ENCODE measurements around the gene GALNT4.

Gene GALNT4

GRCh38 chr12:89544681-89545184 is 20.1 kb upstream of the GALNT4 start:
- TF ChIP-seq CTCF (IDR thresholded peaks at IDR 0.05; ENCODE audit: extremely low read depth, missing control alignments), result no peak
- DNase-seq (ENCODE audit: low spot score), result no peak

DNA sequence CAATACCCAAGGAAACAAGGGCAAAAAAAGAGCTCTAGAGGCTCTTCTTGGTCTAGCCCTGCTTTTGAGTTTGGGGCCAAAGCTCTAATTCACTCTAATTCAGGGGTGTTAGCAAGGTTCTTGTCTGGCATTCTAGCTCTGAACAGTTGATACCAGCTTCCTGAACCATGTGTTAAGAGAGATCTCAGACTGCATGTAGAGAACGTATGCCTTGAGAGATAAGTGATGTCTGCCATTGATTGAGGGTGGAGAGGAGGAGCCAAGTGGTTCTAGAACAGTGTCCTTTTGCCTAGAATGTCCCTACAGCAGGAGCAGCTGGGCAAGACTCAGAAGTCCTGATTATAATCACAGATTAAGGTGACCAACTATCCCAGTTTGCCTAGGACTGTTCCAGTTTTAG is 19.4 kb upstream of the GALNT4 start:
- no peak for DNase-seq (ENCODE audit: low spot score)
- TF ChIP-seq CTCF (IDR thresholded peaks at IDR 0.05; ENCODE audit: extremely low read depth, missing control alignments), result no peak

DNA sequence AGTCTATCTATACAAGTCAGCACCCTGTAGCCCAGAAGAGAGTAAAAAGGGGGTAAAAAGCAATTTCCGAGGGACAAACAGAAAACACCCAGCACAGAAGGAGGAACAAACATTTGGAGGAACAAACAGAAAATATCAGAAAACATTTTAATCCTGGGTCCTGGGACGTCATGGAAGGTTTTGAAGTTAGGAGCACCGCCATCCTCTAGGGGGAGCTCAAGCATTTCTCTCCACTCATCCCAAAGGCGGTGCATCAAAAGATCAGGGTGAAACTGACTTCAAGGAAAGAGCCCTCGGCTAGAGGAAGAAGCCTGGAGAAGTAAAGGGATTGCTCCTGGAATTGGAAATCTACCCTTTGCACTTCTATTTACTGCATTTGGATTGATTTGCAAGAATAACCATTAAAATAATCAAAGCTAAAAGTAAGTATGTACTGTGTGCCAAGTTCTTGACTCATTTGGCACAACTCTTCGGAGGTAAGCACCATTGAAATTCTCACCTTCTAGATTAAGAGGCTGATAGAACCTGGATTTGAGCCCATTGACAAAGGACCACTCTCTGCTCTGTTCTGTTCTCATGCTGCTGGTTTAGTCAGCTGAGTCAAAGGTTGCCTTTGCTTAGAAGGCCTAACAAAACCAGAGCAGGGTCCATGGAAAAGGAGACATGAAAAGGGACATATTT is 18.5 kb upstream of the GALNT4 start:
- peak; percentile 86 for TF ChIP-seq CTCF (IDR thresholded peaks at IDR 0.05; ENCODE audit: extremely low read depth, missing control alignments)
- DNase-seq (ENCODE audit: low spot score), result peak; percentile 61

GRCh38 chr12:89542236-89542635 is 17.6 kb upstream of the GALNT4 start:
- no peak for DNase-seq (ENCODE audit: low spot score)
- no peak for TF ChIP-seq CTCF (IDR thresholded peaks at IDR 0.05; ENCODE audit: extremely low read depth, missing control alignments)

DNA sequence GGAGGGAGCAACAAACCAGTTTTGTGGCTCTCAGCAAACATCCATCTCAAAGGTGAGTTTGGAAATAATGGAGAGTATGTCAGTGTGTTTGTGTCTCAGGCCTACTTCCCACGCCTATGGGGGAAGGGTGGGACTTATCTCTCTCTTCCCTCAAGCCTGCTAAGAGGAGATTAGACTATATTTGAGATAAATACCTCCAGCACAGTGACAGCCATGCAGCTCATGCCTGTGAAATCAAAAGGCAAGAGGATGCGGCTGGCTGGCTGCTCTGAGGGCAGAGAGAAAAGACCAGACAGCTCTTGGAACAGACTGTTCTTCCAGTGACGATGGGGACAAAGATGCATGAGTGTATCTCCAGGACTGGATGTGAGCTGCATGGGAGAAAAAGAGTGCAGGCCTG is 16.0 kb upstream of the GALNT4 start:
- TF ChIP-seq CTCF (IDR thresholded peaks at IDR 0.05; ENCODE audit: extremely low read depth, missing control alignments), result no peak
- DNase-seq (ENCODE audit: low spot score), result no peak

DNA sequence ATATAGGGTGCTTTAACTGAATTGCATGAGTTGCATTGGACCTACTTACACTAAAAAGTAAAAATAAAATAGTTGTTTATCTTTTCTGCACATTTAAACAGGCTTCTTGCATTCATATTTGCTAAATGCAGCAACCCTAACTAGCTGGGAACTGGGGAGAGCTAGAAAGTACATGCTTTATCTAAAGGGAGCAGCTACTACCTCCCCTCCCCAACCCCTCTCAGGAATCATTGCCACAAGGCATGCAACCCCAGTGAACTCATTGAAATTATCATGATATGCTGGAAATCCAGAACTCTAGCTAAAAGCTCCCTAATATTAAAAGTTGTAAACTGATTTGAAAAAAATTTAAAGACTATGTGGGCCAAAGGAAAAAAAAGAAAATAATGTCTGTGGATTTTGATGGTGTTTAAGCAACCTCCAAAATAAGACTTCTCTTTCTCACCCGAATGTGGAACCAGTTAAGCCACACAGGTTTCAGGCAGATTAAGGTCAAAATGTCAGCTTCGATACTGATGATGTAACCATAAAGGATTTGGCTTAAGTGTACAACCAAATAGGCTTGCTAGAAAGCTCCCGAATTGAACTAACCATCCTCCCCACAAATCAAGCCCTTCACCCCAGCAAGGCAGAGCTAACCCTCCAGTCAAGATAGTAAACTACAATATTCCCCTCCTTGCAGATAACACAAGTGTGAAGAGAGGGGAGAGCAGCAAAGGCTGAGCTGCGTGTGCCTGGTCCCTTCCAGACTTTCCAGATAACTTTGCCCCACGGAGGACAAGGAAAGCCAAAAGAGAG is 15.0 kb upstream of the GALNT4 start:
- TF ChIP-seq CTCF (IDR thresholded peaks at IDR 0.05; ENCODE audit: extremely low read depth, missing control alignments), result no peak
- DNase-seq (ENCODE audit: low spot score), result no peak

- no peak for DNase-seq (ENCODE audit: low spot score)
- no peak for TF ChIP-seq CTCF (IDR thresholded peaks at IDR 0.05; ENCODE audit: extremely low read depth, missing control alignments)
Observed at GRCh38 chr12:89538897-89539296, 14.3 kb upstream of the GALNT4 start.
